Epithelial cell of alveolus of lung (primary cell): Measurements from ENCODE around the gene OR11G2. TPM values are rescaled to one million over a fixed set of nuclear protein-coding genes. Genes with fewer than 3 reads are reported as not detected.

Source experiments
- total RNA-seq: library from RNA; depleted of rRNA; stranded (reverse); fragments of >200 nt; gene quantifications from 2 replicates; pipeline ENCODE4 v1.2.1, GENCODE V29; 2015

OR11G2 gene
- total RNA-seq: not detected in 2 replicates

GRCh38 chr14:20190596-20190995 lies at the start of gene OR11G2:
Gene OR11G2, plus strand, starts transcription at chr14:20190896. Its CDS starts 6,542 bp downstream, at chr14:20197438.

GRCh38 chr14:20223410-20223809 lies 32.7 kb downstream of the OR11G2 start, which contains the start of gene OR11H6:
Gene OR11H6, plus strand, starts transcription at chr14:20223710. Its CDS starts 0 bp downstream, at chr14:20223710.

GRCh38 chr14:20228681-20229080 lies 38.0 kb downstream of the OR11G2 start, which contains the start of gene OR11H7:
Gene OR11H7, plus strand, starts transcription at chr14:20228981.

Other genes with a start within 250 kb of the OR11G2 start
- not detected in 2 replicates for gene OR4K15, start 215.3 kb upstream of the OR11G2 start, total RNA-seq
- not detected in 2 replicates for gene OR4Q2, start 188.7 kb upstream of the OR11G2 start, total RNA-seq
- not detected in 2 replicates for gene OR4K14, start 171.6 kb upstream of the OR11G2 start, total RNA-seq
- not detected in 2 replicates for gene OR4K13, start 154.9 kb upstream of the OR11G2 start, total RNA-seq
- gene OR4L1, start 130.9 kb upstream of the OR11G2 start, total RNA-seq: not detected in 2 replicates
- gene OR4K17, start 80.2 kb upstream of the OR11G2 start, total RNA-seq: not detected in 2 replicates
- not detected in 2 replicates for gene OR4N5, start 52.1 kb upstream of the OR11G2 start, total RNA-seq
- gene OR11H6, start 32.8 kb downstream of the OR11G2 start, total RNA-seq: not detected in 2 replicates
- not detected in 2 replicates for gene OR11H7, start 38.1 kb downstream of the OR11G2 start, total RNA-seq
- not detected in 2 replicates for gene OR11H4, start 48.4 kb downstream of the OR11G2 start, total RNA-seq
- 12.9 and 15.8 TPM in 2 replicates for gene TTC5, start 115.1 kb downstream of the OR11G2 start, total RNA-seq
- gene CCNB1IP1, start 142.4 kb downstream of the OR11G2 start, total RNA-seq: 80.0 and 116 TPM in 2 replicates
- gene PARP2, start 152.7 kb downstream of the OR11G2 start, total RNA-seq: 6.3 and 12.9 TPM in 2 replicates
- 8.8 and 16.8 TPM in 2 replicates for gene TEP1, start 222.6 kb downstream of the OR11G2 start, total RNA-seq
- gene KLHL33, start 245.3 kb downstream of the OR11G2 start, total RNA-seq: 0.13 TPM in 1 of 2 replicates, not detected in the other